Spleen (tissue), 11 donors: ENCODE measurements around the gene EIF3A. TPM values are rescaled to one million over a fixed set of nuclear protein-coding genes. Genes with fewer than 3 reads are reported as not detected.

Experiments
- DNase-seq: peaks from one replicate; pipeline ENCODE4 v3.0.0-alpha.2; 2020
- H3K27ac ChIP-seq, 8 donors: fragments of 200-600 bp; sonication (generic) in 7 of 8; 1 replicate in 4 of 8; 2 replicates in 4 of 8; pipeline versions ENCODE4 v1.5.0 to v1.8.0; 2016 to 2021; ENCODE audit warnings: inconsistent platforms in 4 of 8, mild to moderate bottlenecking in 4 of 8, moderate library complexity in 1 of 8
- H3K27me3 ChIP-seq, 7 donors: fragments of 200-600 bp; sonication (generic) in 6 of 7; replicated peaks in 1 of 7; 1 replicate in 4 of 7; 2 replicates in 3 of 7; pipeline versions ENCODE4 v1.5.0 to v1.8.0; 2016 to 2021; ENCODE audit warnings: inconsistent platforms in 3 of 7, mild to moderate bottlenecking in 1 of 7
- H3K36me3 ChIP-seq, 6 donors: fragments of 200-600 bp; sonication (generic) in 5 of 6; 1 replicate in 4 of 6; 2 replicates in 2 of 6; pipeline versions ENCODE4 v1.5.0 to v1.8.0; 2016 to 2021; ENCODE audit warnings: inconsistent platforms in 2 of 6
- H3K4me1 ChIP-seq, 6 donors: fragments of 200-600 bp; sonication (generic) in 5 of 6; 1 replicate in 3 of 6; 2 replicates in 3 of 6; pipeline versions ENCODE4 v1.5.0 to v1.8.0; 2016 to 2021; ENCODE audit warnings: inconsistent platforms in 3 of 6
- H3K4me3 ChIP-seq, 8 donors: fragments of 200-600 bp; sonication (generic) in 7 of 8; 1 replicate in 4 of 8; 2 replicates in 4 of 8; pipeline versions ENCODE4 v1.5.0 to v1.8.0; 2016 to 2021; ENCODE audit warnings: inconsistent platforms in 4 of 8, mild to moderate bottlenecking in 4 of 8, moderate library complexity in 2 of 8
- H3K9me3 ChIP-seq, 8 donors: fragments of 200-600 bp; sonication (generic) in 7 of 8; 1 replicate in 4 of 8; 2 replicates in 4 of 8; pipeline versions ENCODE4 v1.5.0 to v1.8.0; 2016 to 2021; ENCODE audit warnings: inconsistent platforms in 4 of 8
- CTCF ChIP-seq, 11 experiments: fragments of 200-600 bp in 7 of 11; fragments of 450-650 bp in 4 of 11; sonication (generic) in 4 of 11; IDR thresholded peaks in 8 of 11; conservative IDR thresholded peaks in 3 of 11; 1 replicate in 7 of 11; 2 replicates in 4 of 11; pipeline versions ENCODE4 v1.4.0 to v1.8.0; 2016 to 2021; ENCODE audit warnings: antibody characterized with exemption in 11 of 11, inconsistent platforms in 4 of 11, mild to moderate bottlenecking in 1 of 11
- POLR2A ChIP-seq, 3 donors: fragments of 450-650 bp; IDR thresholded peaks; one replicate each; pipeline ENCODE4 v1.5.1; 2017; ENCODE audit warnings: antibody characterized with exemption in 3 of 3, mild to moderate bottlenecking in 1 of 3
- POLR2AphosphoS5 ChIP-seq, 3 donors: sonication (generic); formaldehyde crosslinking; IDR thresholded peaks; one replicate each; pipeline ENCODE4 v1.5.1; 2017; ENCODE audit warnings: antibody characterized with exemption in 3 of 3
- whole genome bisulfite sequencing, 5 donors: extraction: QIAGEN DNeasy Blood & Tissue Kit in 3 of 5; methylation state at CpG; one replicate each; pipeline versions ENCODE4 v1.1.5 to v1.1.7; 2013 to 2018; 5-methylcytosine and 5-hydroxymethylcytosine counted together
- intact Hi-C: fragments of 100-400 bp; cut with DNase I; formaldehyde crosslinking; loops from one replicate; pipeline ENCODE4 v1.15.0; 2023; ENCODE audit warnings: low total_unique reads
- polyA plus RNA-seq, 3 donors: library from polyadenylated mRNA; stranded (reverse); fragments of 200-250 nt; gene quantifications; one replicate each; pipeline ENCODE4 v1.2.1, GENCODE V29; 2013
- total RNA-seq, 7 donors: library from RNA; depleted of rRNA in 3 of 7; stranded (reverse); fragments of >200 nt in 3 of 7; fragmentation: NEBNext Ultra II Directional in 4 of 7; extraction: Animal tissue kit (Norgen Biotek cat#: 25700) in 4 of 7; gene quantifications; one replicate each; pipeline versions ENCODE4 v1.1.0 to v1.2.1, GENCODE V29; 2016 to 2021
- donor health status: healthy with polysubstance abuse.
- donor health status: DM: no; HTN: no; CAD: no; lungs with moderate emphysema.
- donor health status: DM: no; HTN: no; CAD: no.
- donor health status: Bipolar disorder and iron deficiency.
- donor health status: healthy.
- donor health status: DM: no; HTN: no; CAD: no.
- donor health status: DM: yes; HTN: yes; CAD: no.

Gene EIF3A
- total and polyA plus RNA-seq, 10 donors, result 21.9 to 93.9 (median 84.3) TPM

GRCh38 chr10:119025776-119026175, 54.8 kb downstream of the EIF3A start:
- peaks cover 0 to 18% (median 0%) of the 10 kb centered on the region in 7 donors for H3K27me3 ChIP-seq
- H3K36me3 ChIP-seq, result no peaks in the 10 kb centered on the region
- TF ChIP-seq POLR2AphosphoS5 (IDR thresholded peaks at IDR 0.05), result no peak
- peaks cover 4 to 19% (median 15%) of the 10 kb centered on the region in 6 donors for H3K4me1 ChIP-seq
- no peak overlapping the region for H3K27ac ChIP-seq
- no peak overlapping the region for H3K4me3 ChIP-seq
- intact Hi-C loops, result no loop called here
- WGBS, 5 donors, result 73 to 81% (median 79%) methylated on average over 7 of the region's 7 CpGs
- no peaks in the 10 kb centered on the region for H3K9me3 ChIP-seq
- no peak for DNase-seq

GRCh38 chr10:119025336-119025735, 55.3 kb downstream of the EIF3A start:
- H3K27me3 ChIP-seq, result peaks cover 0 to 15% (median 0%) of the 10 kb centered on the region in 7 donors
- 54 to 77% (median 67%) methylated on average over 6 to 7 of the region's 7 CpGs; no CpG with 5 or more reads in 1 of the 5 donors for WGBS, 5 donors
- peaks cover 0 to 14% (median 10%) of the 10 kb centered on the region in 6 donors for H3K4me1 ChIP-seq
- H3K9me3 ChIP-seq, result no peaks in the 10 kb centered on the region
- H3K4me3 ChIP-seq, result no peak overlapping the region
- no peak for DNase-seq
- intact Hi-C loops, result no loop called here
- TF ChIP-seq POLR2A (IDR thresholded peaks at IDR 0.05), result no peak
- no peak for TF ChIP-seq CTCF (IDR thresholded peaks at IDR 0.05 in 8 of 11, conservative IDR thresholded peaks at IDR 0.05 in 3 of 11)
- no peak for TF ChIP-seq POLR2AphosphoS5 (IDR thresholded peaks at IDR 0.05)
- H3K27ac ChIP-seq, result no peak overlapping the region
- H3K36me3 ChIP-seq, result no peaks in the 10 kb centered on the region

- Histone ChIP-seq H3K27ac (no peak overlapping the region), H3K4me3 (no peak overlapping the region)
- TF ChIP-seq CTCF (IDR thresholded peaks at IDR 0.05 in 8 of 11, conservative IDR thresholded peaks at IDR 0.05 in 3 of 11) (no peak), POLR2AphosphoS5 (IDR thresholded peaks at IDR 0.05) (no peak), POLR2A (IDR thresholded peaks at IDR 0.05) (no peak)
Observed at GRCh38 chr10:119024882-119025281, 55.7 kb downstream of the EIF3A start.

GRCh38 chr10:119023553-119023868, 57.1 kb downstream of the EIF3A start:
- no peak for DNase-seq
- TF ChIP-seq POLR2A (IDR thresholded peaks at IDR 0.05), result no peak
- no peak for TF ChIP-seq POLR2AphosphoS5 (IDR thresholded peaks at IDR 0.05)
- no peak for TF ChIP-seq CTCF (IDR thresholded peaks at IDR 0.05 in 8 of 11, conservative IDR thresholded peaks at IDR 0.05 in 3 of 11)
- H3K27ac ChIP-seq, result no peak overlapping the region

More at GRCh38 chr10:119024882-119025281, 55.7 kb downstream of the EIF3A start:
- H3K4me1 ChIP-seq, result peaks cover 0 to 12% (median 8%) of the 10 kb centered on the region in 6 donors
- intact Hi-C loops, result no loop called here
- H3K36me3 ChIP-seq, result no peaks in the 10 kb centered on the region
- DNase-seq, result no peak
- H3K27me3 ChIP-seq, result peaks cover 0 to 12% (median 0%) of the 10 kb centered on the region in 7 donors
- 49 to 69% (median 58%) methylated on average over 4 to 6 of the region's 6 CpGs for WGBS, 5 donors
- no peaks in the 10 kb centered on the region for H3K9me3 ChIP-seq

More at GRCh38 chr10:119023553-119023868, 57.1 kb downstream of the EIF3A start:
- no peaks in the 10 kb centered on the region for H3K36me3 ChIP-seq
- H3K4me3 ChIP-seq, result no peak overlapping the region
- peaks cover 0 to 2% (median under 1%) of the 10 kb centered on the region in 6 donors for H3K4me1 ChIP-seq
- peaks cover 0 to 8% (median 0%) of the 10 kb centered on the region in 8 donors for H3K9me3 ChIP-seq
- WGBS, 5 donors, result 71 to 92% (median 84%) methylated on average over 8 of the region's 8 CpGs
- H3K27me3 ChIP-seq, result peaks cover 0 to 3% (median 0%) of the 10 kb centered on the region in 7 donors
- intact Hi-C loops, result no loop called here
